ENCODE data around the gene MOV10L1. TPM values are rescaled to one million over a fixed set of nuclear protein-coding genes. Genes with fewer than 3 reads are reported as not detected.

MOV10L1 gene
- total RNA-seq, 1 donor from 2014 or later = not detected

DNA sequence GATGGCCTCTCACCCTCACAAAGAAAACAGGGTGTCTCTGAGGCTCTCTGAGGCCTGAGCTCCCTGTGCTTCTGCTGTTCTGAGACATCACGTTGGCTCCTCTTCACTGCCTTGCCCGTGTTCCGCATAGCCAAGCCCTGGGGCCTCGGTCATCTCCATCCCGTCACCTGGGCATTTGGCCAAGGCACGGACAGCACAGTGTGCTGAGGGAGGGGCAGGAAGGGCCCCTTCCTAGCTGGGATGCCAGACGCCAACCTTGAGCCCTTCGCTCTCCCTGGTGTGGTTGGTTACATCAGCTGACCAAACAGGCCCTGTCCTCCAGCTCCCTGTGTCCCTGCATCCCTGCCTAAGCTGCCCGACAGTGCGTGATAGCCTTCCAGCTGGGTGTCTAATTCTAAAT is 25.9 kb downstream of the MOV10L1 start:
- Mint-ChIP-seq H3K4me1 (no peaks in the 10 kb centered on the region), H3K4me3 (no peak overlapping the region)
- intact Hi-C loops (cut with micrococcal nuclease) = no loop called here

DNA sequence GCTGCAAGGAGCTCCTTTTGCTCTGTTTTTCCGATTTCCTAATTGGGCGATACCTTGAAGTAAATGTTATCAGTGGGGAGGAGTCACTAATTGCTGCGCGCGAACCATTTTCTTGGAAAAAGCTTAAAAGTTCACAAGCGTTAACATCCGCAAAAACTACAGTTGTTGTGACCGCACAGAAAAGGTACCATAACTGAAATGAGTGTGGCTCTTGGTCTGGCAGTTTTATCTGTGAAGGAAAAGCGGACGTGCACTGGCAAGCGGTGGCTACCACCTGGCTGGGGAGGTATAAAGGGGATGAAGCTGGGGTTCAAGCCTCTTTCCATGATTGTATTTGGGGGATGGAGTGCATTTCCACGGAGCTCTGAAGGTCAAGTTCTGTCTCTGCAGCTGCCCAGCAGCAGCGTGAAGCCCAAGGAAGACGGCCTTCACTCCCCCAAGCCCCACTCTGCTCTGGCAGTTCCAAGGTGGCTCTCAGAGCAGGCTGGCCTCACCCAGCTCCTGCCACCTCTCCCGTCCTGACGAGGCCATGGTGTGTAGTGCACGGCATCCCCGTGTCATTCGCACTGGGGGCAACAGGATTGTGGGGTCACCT is 27.5 kb downstream of the MOV10L1 start:
- no peaks in the 10 kb centered on the region for H3K36me3 Mint-ChIP-seq (ENCODE audit: low read depth)
- POLR2A ChIA-PET = no interaction called here
- no peaks in the 10 kb centered on the region for H3K9me3 Mint-ChIP-seq
- no peak for DNase-seq
- no peaks in the 10 kb centered on the region for H3K4me1 Mint-ChIP-seq
- CTCF ChIA-PET = no interaction called here
- no peak overlapping the region for H3K27ac Mint-ChIP-seq
- H3K4me3 Mint-ChIP-seq = no peak overlapping the region
- no peak for ATAC-seq (ENCODE audit: low read depth)
- H3K27me3 Mint-ChIP-seq = peaks cover 29% of the 10 kb centered on the region
- intact Hi-C loops (cut with micrococcal nuclease) = no loop called here
- TF ChIP-seq, protein P1, sequence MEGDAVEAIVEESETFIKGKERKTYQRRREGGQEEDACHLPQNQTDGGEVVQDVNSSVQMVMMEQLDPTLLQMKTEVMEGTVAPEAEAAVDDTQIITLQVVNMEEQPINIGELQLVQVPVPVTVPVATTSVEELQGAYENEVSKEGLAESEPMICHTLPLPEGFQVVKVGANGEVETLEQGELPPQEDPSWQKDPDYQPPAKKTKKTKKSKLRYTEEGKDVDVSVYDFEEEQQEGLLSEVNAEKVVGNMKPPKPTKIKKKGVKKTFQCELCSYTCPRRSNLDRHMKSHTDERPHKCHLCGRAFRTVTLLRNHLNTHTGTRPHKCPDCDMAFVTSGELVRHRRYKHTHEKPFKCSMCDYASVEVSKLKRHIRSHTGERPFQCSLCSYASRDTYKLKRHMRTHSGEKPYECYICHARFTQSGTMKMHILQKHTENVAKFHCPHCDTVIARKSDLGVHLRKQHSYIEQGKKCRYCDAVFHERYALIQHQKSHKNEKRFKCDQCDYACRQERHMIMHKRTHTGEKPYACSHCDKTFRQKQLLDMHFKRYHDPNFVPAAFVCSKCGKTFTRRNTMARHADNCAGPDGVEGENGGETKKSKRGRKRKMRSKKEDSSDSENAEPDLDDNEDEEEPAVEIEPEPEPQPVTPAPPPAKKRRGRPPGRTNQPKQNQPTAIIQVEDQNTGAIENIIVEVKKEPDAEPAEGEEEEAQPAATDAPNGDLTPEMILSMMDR (IDR thresholded peaks at IDR 0.05) = no peak

More for the DNA sequence above, 25.9 kb downstream of the MOV10L1 start:
- Mint-ChIP-seq H3K27ac (no peak overlapping the region), H3K36me3 (ENCODE audit: low read depth) (no peaks in the 10 kb centered on the region), H3K9me3 (no peaks in the 10 kb centered on the region), H3K27me3 (peaks cover 31% of the 10 kb centered on the region)
- ATAC-seq (ENCODE audit: low read depth) = no peak
- TF ChIP-seq, protein P1 (IDR thresholded peaks at IDR 0.05) = no peak
- POLR2A ChIA-PET = interaction anchor here (0.6 kb wide), 2 partner anchors 120 to 234 kb away, joined by 3 read pairs; no protein-coding TSS in a partner anchor
- CTCF ChIA-PET = no interaction called here
- no peak for DNase-seq

DNA sequence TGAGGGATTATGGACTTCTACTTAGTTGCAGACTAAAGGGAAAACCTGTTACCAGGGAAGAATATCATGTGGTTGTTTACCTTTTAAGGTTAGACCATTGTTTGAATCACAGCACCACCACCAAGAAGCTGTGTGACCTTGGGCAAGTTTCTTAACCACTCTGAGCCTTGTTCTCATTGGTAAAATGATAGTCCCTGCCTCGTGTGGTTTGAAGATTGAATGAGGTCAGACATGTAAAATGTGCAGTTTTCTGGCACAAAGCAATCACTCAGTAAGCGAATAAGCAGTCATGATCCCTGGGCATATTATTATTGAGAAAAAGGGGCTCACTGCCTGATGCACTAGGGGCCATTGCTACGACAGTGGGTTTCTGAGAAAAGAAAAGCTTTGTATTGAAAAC is 28.3 kb downstream of the MOV10L1 start:
- intact Hi-C loops (cut with micrococcal nuclease) = no loop called here
- no peak for ATAC-seq (ENCODE audit: low read depth)
- TF ChIP-seq, protein P1 (IDR thresholded peaks at IDR 0.05) = no peak
- ChIA-PET POLR2A (no interaction called here), CTCF (no interaction called here)
- peaks cover 2% of the 10 kb centered on the region for H3K9me3 Mint-ChIP-seq
- no peaks in the 10 kb centered on the region for H3K4me1 Mint-ChIP-seq
- no peak overlapping the region for H3K4me3 Mint-ChIP-seq
- peaks cover 21% of the 10 kb centered on the region for H3K27me3 Mint-ChIP-seq
- no peak for DNase-seq
- no peaks in the 10 kb centered on the region for H3K36me3 Mint-ChIP-seq (ENCODE audit: low read depth)
- H3K27ac Mint-ChIP-seq = no peak overlapping the region

DNA sequence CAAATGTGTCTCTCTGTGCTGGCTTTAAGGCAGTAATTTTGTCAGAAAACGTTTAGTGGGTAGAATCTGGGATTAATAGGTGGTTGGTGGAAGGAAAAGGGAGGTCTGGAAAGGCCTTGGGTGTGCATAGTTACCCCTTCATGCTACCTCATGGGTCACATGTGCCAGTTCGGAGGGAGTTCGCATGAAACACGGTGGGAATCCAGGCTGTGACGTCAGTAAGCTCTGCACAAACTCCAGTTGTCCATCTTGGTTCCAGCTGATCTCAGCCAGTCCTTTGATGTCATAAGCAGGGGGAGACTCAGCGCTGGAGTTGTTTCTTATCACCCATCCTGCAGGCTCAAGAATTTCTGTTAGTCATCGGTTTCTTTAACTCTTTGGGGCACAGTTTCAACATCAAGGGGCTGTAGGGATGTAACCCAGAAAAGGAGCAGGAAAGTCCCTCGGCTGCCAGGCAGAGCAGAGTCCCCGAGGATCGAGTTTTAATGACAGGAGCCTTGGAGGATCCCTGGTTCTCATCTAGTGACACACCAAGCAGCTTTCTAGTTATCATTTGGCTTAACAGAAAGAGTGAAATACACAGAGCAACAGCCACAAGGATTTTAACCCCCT is 28.9 kb downstream of the MOV10L1 start:
- H3K9me3 Mint-ChIP-seq = peaks cover 6% of the 10 kb centered on the region
- H3K4me1 Mint-ChIP-seq = no peaks in the 10 kb centered on the region
- DNase-seq (no peak), ATAC-seq (ENCODE audit: low read depth) (no peak)
- ChIA-PET POLR2A (interaction anchor here (0.7 kb wide), 1 partner anchor 33 kb away, joined by 3 read pairs; no protein-coding TSS in a partner anchor), CTCF (no interaction called here)
- intact Hi-C loops (cut with micrococcal nuclease) = no loop called here
- TF ChIP-seq, protein P1 (IDR thresholded peaks at IDR 0.05) = no peak
- no peaks in the 10 kb centered on the region for H3K36me3 Mint-ChIP-seq (ENCODE audit: low read depth)
- H3K27me3 Mint-ChIP-seq = peaks cover 18% of the 10 kb centered on the region
- no peak overlapping the region for H3K27ac Mint-ChIP-seq
- no peak overlapping the region for H3K4me3 Mint-ChIP-seq

DNA sequence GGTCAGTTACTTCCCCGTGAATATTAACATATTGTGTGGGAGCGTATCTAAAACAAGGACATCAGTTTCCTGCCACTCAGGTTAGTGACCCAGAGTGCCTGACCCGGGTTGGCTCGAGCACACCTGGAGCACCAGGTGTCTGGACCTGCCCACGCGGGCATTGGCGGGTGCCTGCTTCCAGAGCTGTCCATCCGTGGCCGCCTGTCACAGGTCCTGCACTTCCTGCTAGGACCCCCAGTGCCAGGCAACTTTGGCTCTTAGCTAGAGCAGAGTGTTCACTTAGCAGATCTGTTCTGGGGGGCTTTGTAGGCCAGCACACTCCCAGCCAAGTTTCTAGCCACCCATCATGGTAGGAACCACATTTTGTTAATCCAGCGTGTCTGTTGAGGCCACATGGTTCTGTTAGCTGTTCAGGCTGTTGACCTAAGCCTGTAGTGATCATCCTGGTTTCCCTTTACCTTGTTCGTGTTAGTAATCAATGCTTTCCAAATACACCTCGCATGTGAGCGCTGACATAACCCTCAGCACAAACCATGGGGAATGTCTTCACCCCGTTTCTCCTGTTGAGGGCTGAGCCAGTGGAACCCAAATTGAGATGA is 29.5 kb downstream of the MOV10L1 start:
- POLR2A ChIA-PET = interaction anchor here (0.7 kb wide), 1 partner anchor 33 kb away, joined by 3 read pairs; no protein-coding TSS in a partner anchor
- no peak for ATAC-seq (ENCODE audit: low read depth)
- TF ChIP-seq, protein P1 (IDR thresholded peaks at IDR 0.05) = no peak
- no peaks in the 10 kb centered on the region for H3K4me1 Mint-ChIP-seq
- intact Hi-C loops (cut with micrococcal nuclease) = no loop called here
- CTCF ChIA-PET = no interaction called here
- H3K9me3 Mint-ChIP-seq = peaks cover 12% of the 10 kb centered on the region
- no peak overlapping the region for H3K4me3 Mint-ChIP-seq
- H3K27ac Mint-ChIP-seq = no peak overlapping the region
- no peak for DNase-seq
- H3K27me3 Mint-ChIP-seq = peaks cover 19% of the 10 kb centered on the region
- no peaks in the 10 kb centered on the region for H3K36me3 Mint-ChIP-seq (ENCODE audit: low read depth)
